NCI-H146 treated with DMSO at 0.1 percent for 48 hours (cell line): ENCODE measurements around the gene TNRC6B.
A peak's percentile ranks its signal among the peaks of the same experiment; 100 is the strongest.
"Not testable (repeated sequence)": the region's sequence is repeated elsewhere in the genome, so short reads cannot be mapped to it uniquely, and the experiment has no call there.

Experiments used
- DNase-seq: peaks from one replicate; lab custom pipeline; 2025; ENCODE audit not compliant: unreplicated experiment; lab: John Stamatoyannopoulos, UW

TNRC6B gene

DNA sequence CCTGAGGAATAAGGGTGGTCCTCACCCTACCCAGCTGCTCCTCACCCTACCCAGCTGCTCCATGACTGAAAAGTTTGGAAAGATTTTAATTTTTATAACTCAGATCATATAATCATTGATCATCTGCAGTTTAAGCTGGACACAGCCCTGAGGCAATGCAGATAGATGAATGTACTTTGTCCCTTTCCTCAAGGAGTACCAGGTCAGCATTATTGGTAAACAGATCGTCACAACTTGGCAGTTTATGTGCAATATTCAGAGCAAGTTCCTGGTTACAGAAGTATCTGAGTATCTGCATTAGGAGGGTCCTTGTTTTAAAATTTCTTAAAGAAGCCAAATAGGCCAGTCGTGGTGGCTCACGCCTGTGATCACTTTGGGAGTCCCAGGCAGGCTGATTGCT, 3.6 kb downstream of the TNRC6B start:
- DNase-seq, result no peak

DNA sequence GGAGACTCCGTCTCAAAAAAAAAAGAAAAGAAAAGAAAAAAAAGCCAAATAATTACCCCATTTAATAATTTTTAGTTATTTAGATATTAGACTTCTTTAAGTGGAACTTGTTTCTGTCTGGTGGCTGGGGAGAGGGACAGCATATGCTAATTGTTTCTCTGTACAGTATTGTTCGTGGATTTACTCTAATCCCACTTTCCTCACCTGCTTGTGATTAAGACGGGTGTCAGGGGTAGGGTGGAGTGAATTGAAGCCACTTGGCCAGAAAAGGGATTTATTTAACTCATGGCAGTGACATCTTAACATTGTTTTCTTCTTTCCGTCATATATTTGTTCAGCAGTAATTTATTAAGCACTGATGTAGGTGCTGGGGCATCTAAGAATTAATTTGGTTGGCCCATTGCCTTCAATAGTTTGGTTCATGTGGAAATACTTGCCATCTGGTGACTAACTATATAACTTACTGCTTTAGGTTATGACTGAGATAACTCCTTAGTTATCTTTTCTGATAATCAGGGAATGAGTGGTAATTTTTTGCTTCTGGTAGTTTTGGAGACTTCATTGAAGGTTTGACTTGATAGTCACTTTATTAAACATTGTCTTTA, 4.6 kb downstream of the TNRC6B start:
- DNase-seq, result no peak

DNA sequence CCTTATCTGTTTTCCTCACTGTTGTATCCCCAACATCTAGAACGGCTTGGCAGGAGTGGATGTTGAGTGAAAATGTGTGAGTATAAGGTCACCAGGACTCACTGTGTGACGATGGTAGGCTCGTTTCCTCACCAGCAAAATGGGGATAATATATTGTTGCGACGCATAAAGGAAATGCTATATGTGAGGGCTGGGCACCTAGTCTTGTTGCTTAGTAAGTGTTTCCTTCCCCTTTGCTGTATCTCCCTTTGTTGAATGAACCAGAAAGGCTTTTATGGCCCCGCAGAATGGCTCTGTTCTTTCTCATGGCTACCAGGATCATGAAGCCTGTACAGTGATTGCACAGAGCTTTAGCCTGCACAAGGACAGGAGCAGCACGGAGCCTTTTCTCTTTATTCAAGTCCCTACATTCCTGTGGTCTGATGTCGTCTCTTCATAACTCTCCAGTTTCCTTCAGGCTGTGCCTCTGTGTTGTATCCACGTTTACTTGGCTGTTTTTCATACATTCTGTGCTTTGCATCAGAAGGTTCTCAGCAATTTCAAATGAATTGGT, 5.4 kb downstream of the TNRC6B start:
- DNase-seq, result no peak

DNA sequence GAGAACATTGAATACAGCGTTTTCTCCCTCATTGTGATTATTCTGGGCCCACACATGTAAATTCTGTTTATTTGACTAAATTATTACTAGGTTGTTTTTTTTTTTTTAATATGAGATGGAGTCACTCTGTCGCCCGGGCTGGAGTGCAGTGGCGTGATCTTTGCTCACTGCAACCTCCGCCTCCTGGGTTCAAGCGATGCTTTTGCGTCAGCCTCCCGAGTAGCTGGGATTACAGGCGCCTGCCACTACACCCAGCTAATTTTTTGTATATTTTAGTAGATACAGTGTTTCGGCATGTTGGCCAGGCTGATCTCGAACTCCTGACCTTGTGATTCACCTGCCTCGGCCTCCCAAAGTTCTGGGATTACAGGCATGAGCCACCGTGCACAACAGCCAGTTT, 5.9 kb downstream of the TNRC6B start:
- not testable (repeated sequence) for DNase-seq

DNA sequence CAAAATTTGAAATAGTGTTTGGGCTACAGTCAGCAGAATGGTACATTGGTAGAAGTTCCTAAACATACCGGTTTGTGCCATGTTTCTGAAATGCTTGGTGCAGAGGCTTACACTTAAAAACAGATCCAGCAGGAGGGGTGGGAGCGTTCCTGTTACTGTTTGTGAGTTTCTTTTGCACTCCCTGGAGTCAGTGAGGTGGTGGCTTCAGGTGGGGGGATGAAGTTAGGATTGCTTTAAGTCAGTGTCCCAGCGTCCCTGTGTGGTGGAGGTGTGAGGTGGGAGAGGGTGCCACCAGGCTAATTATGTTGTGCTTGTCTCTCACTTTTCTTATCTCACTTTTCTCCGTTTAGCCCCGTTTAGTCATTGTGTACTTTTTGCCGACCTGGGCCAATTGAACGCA, 9.7 kb downstream of the TNRC6B start:
- no peak for DNase-seq

DNA sequence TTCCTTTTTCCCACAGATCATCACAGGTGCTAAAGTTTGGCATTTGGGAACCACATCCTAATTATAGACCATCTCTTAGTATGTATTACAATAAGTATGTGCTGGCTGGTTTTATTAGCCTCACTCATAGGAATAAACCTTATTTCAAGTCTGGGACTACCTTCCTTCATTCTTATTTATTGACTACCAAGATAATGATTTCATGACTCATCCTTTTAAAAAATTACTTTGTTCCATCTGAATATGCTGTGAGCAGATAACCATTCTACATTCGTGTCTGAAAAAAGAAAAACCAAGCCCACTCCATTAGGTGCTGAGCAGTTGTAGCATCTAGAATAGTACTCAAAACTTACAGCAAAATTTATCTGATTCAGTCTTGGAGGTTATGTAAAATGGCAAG, 12.3 kb downstream of the TNRC6B start:
- no peak for DNase-seq

- DNase-seq, result no peak
Measured at GRCh38 chr22:40190501-40190900, 12.8 kb downstream of the TNRC6B start.

- no peak for DNase-seq
Measured at GRCh38 chr22:40193429-40194421, 16.0 kb downstream of the TNRC6B start.

GRCh38 chr22:40194656-40195055, 16.9 kb downstream of the TNRC6B start:
- DNase-seq, result no peak

- DNase-seq, result no peak
Measured at GRCh38 chr22:40196628-40197360, 19.1 kb downstream of the TNRC6B start.

DNA sequence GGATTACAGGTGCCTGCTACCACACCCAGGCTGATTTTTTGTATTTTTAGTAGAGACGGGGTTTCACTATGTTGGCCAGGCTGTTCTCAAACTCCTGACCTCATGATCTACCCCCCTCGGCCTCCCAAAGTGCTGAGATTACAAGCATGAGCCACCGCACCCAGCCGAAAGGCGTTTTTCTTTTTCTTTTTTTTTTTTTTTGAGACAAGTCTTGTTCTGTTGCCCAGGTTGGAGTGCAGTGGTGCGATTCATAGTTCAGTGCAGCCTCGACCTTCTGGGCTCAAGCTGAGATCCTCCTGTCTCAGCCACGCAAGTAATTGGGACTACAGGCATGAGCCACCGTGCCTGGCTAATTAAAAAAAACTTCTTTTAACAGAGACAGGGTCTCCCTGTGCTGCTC, 19.7 kb downstream of the TNRC6B start:
- DNase-seq, result not testable (repeated sequence)

GRCh38 chr22:40198733-40199132, 21.0 kb downstream of the TNRC6B start:
- DNase-seq, result no peak

DNA sequence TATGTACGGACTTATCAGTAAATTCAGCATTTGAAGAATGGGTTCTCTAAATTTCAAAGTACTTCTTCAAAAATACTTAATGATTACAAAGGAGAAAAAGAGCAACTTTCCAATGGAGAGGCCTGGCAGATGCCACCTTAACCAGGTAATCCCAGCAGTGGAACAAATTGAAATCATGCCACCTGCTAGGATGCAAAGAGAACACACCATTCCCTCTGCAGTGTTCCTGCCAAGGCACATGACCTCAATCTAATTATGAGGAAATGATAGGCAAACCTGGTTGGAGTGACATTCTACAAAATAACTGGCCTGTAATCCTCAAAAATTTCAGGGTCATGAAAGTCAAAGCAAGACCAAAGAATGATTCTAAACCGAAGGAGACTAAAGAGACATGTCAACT, 21.5 kb downstream of the TNRC6B start:
- DNase-seq, result no peak

DNA sequence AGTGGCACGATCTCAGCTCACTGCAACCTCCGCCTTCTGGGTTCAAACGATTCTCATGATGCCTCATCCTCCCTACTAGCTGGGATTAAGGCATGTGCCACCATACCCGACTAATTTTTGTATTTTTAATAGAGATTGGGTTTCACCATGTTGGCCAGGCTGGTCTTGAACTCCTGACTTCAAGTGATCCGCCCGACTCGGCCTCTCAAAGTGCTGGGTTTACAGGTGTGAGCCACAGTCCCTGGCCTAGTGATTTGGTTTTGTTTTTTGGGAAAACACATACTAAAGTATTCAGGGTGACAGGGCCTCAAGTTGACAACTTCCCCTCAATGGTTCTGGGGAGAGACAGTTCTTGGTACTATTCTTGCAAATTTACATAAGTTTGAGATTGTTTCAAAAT, 22.1 kb downstream of the TNRC6B start:
- no peak for DNase-seq

DNA sequence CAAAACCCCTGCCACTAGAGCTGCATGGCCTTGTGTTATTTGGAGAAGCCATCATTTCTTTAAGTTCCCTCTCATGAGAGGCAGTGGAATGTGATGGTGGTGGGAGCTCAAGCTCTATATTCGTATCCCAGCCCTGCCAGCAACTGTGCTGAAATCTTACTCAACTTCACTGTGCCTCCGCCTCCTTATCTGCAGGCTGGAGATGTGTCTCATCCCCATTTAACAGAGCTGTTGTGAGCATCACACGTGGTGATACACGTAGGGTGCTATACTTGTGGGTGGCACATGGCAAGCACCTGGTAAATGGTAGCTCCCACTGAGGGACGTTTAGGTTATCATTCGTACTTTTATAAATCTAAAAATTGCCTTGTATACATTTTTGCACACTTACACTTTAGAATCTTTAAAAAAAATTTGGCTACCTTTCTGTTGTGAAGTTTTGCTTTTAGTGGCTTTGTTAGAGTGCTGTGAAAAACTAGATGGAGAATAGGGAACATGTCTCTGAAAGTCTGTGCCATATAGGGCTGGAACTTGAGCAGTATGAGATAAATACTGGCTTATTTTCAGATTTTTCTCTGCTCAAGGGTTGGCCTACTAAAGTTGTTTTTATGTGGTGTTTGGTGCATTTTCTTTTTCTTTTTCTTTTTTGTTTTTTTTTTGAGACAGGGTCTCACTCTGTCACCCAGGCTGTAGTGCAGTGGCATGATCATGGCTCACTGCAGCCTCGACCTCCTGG, 23.2 kb downstream of the TNRC6B start:
- DNase-seq, result no peak

DNA sequence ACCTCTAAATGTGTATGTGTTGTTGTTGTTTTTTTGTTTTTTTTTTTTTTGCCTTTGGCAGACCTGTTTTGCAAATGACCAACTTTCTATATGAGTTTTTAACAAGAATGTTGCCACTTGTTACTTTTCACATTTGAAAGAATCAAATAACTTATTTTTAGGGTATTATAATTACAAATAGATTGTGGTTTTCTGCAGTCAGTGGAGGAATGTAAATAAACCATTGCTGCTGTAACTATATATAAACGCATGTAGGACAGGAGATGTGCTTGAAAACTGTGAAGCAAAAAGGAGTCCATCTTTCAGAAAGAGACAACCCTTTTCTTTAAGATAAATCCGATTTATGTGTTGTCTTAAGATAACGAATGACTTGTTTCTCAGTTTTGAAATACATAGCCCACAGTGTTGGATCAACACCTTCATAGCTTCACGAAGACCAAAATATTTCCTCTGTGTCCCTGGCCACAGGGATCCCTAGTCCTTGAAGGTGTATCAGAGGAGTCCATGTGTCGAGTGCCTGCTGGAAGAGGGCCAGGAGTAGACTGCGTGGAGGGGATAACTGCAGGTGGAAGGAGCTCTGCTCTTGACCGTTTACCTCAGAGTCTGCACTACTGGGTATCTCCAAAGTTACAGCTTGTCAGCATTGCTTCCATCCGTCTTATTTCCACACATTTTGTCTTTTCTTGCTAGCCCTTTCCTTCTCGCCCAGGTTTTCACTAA, 24.7 kb downstream of the TNRC6B start:
- DNase-seq, result no peak

DNA sequence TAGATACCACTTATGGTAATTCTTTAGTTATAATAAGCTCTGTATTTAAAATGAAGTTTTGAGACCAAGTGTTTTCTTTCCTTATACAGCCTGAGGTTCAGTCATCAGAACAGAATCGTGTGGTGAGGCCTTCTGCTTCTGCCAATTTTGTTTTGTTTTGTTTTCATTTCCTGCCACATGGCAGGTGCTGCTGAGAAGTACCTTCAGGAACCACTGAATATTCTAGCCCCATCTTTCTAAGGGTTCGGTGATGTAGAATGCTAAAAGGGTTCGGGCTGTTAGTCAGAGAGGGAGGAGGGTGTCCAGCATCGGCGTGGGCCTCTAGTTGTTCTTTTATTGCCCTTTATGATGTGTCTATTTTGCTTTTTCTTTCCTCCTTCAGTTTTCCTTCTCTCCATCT, 25.8 kb downstream of the TNRC6B start:
- DNase-seq, result no peak

DNA sequence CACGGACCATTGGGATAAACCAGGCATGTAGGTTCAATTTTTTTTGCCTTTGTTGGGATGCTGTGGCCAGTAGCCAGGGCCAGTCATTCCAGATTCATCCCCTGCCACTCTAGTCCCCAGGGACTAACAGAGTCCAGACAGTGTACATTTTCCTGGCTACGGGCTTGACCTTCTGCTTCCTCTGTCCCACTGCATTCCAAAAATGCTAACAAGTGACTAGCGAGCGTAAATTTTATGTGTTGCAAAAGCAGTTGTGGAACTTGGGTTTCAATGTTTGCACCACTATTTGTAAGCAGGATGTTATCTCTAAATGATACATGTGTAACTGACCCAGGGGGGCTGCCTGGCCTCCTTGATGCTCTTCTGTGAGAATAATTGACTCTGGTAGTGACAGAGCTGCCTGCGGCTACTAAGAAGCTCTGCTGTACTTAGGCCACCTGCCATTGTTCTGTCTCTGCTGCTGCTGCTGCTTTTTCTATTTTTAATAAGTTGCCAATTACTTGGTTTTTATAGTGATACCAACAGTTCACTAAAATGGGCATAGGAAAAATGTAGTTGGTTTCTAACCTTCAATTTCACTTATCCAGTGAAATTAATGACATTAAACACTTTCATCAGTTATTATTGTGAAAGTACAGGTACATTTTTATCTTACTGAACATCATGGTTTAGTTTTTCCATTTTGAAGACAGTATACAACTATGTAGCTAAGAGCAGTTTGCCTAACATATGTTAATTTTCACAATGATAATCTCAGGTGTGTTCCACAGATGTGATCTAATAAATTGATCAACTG, 26.8 kb downstream of the TNRC6B start:
- peak; percentile 24 for DNase-seq

DNA sequence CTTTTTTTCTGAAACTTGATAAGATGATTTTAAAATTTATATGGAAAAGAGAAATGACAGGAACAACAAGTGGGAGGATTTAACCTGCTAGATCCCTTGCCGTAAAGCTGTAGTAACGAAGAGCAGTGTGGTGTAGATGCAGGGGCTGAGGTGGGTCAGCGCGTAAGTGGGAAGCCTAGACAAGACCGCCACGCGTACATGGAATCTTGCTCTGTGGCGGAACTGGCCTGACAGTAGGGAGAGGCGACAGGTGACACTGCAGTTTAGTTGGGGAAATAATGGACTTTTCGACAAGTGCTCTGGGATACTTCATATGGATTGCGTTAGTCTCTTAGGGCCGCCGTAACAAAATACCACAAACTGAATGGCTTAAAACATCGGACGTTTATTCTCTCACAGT, 28.8 kb downstream of the TNRC6B start:
- no peak for DNase-seq
